Erythroblast (primary cell): ENCODE data around the gene NRN1.

ENCODE experiments used
- DNase-seq, 2 experiments: peaks; one replicate each; lab custom pipeline; 2025; lab: John Stamatoyannopoulos, UW
- GATA1 ChIP-seq: IDR thresholded peaks from 2 replicates; pipeline ENCODE4 v1.6.1; 2011; ENCODE audit warnings: low read depth, mild to moderate bottlenecking, control low read depth, low read length, moderate library complexity
- POLR2A ChIP-seq: IDR thresholded peaks from 2 replicates; pipeline ENCODE4 v1.6.1; 2011; ENCODE audit warnings: mild to moderate bottlenecking, low read length

NRN1 gene

GRCh38 chr6:5996714-5997419, 9.9 kb downstream of the NRN1 start:
- DNase-seq, result no peak
- no peak for TF ChIP-seq POLR2A
- TF ChIP-seq GATA1, result no peak

- no peak for DNase-seq
- no peak for TF ChIP-seq GATA1
- no peak for TF ChIP-seq POLR2A
These were observed 10.6 kb downstream of the NRN1 start for GRCh38 chr6:5995949-5996713.

GRCh38 chr6:5995658-5995948, 11.1 kb downstream of the NRN1 start:
- no peak for DNase-seq

GRCh38 chr6:5994999-5995657, 11.6 kb downstream of the NRN1 start:
- no peak for DNase-seq
- TF ChIP-seq POLR2A, result no peak
- no peak for TF ChIP-seq GATA1

More at GRCh38 chr6:5995658-5995948, 11.1 kb downstream of the NRN1 start:
- TF ChIP-seq POLR2A (no peak), GATA1 (no peak)

- DNase-seq, result no peak
- TF ChIP-seq POLR2A (no peak), GATA1 (no peak)
These were observed 12.3 kb downstream of the NRN1 start for GRCh38 chr6:5994234-5994998.

GRCh38 chr6:5992551-5993225, 14.0 kb downstream of the NRN1 start:
- no peak for DNase-seq
- TF ChIP-seq POLR2A (no peak), GATA1 (no peak)

- no peak for DNase-seq
- TF ChIP-seq GATA1 (no peak), POLR2A (no peak)
These were observed 15.9 kb downstream of the NRN1 start for GRCh38 chr6:5990786-5991185.

- TF ChIP-seq GATA1 (no peak), POLR2A (no peak)
- no peak for DNase-seq
These were observed 17.5 kb downstream of the NRN1 start for GRCh38 chr6:5989141-5989723.

GRCh38 chr6:5986861-5987260, 19.9 kb downstream of the NRN1 start:
- TF ChIP-seq GATA1, result no peak
- TF ChIP-seq POLR2A, result no peak
- no peak for DNase-seq

GRCh38 chr6:5984150-5985089, 22.3 kb downstream of the NRN1 start:
- TF ChIP-seq GATA1 (no peak), POLR2A (no peak)
- DNase-seq, result no peak

- DNase-seq, result no peak
- TF ChIP-seq POLR2A, result no peak
- no peak for TF ChIP-seq GATA1
These were observed 25.3 kb downstream of the NRN1 start for GRCh38 chr6:5981126-5982026.
